ENCODE measurements around the gene HSPA6.
"Not testable (repeated sequence)": the region's sequence is repeated elsewhere in the genome, so short reads cannot be mapped to it uniquely, and the experiment has no call there.

HSPA6 gene

DNA sequence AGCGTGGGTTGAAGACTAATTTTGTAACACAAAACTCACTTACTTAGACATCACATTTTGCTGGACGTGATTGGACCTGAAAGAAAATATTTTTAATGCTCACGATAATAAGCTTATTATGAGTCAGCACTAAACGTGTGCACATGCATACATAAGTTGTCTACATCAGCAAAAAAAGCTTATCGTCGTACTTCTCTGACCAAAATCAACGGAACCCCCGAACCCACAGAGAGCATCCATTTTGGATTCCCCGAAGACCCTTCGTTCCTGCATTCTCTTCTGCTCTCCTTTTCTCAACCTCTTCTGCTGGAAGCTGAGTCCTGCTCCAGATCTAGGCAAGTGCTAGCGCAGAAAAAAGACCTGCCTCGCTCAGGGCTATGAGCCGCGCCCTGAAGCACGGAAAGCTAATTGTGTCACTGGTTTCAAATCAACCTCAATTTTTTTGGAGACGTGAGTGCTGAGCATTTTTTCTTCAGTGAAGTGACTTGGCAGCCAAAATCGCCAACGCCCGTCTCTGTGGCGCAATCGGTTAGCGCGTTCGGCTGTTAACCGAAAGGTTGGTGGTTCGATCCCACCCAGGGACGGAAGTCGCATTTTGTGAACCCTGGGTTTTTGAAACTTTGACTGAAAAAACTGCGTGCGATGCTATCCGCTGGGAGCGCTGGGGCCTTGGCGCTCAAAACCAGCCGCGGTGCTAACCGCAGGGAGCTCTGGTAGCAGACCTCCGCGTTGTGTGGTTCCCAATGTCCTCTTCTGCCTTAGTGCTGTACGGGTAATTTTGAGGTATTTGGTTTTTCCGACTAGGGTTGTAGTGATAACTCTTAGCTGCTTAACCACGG, 15.6 kb downstream of the HSPA6 start:
- intact Hi-C loops (cut with DNase I; ENCODE audit: low total_unique reads); H3K27me3 ChIP-seq; H3K36me3 ChIP-seq; H3K4me1 ChIP-seq; H3K9me3 ChIP-seq: not testable (repeated sequence)
- Histone ChIP-seq H3K27ac (peak overlapping the region; percentile 35 to 39), H3K4me3 (peak overlapping the region; percentile 49 to 54)
- peak; percentile 68 to 83 for DNase-seq

DNA sequence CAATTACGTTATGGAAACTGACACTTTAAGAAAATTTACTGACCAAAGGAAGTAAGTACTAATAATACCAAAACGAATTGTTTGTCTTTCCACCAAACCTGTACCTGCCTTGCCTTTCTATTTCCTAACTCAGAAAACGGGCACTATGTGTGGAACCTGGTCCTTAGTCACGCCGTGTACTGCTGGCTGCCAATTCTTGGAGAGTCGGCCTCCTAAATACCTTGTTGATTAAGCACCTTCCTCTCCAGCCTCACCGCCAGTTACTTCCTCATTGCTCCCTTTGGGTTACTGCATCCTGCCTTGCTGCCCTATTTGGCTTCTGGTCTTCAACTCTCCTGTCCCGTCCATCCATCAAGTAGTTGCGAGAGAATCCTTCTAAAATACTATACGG, 16.2 kb downstream of the HSPA6 start:
- intact Hi-C loops (cut with DNase I; ENCODE audit: low total_unique reads); H3K27me3 ChIP-seq; H3K4me1 ChIP-seq; H3K9me3 ChIP-seq; DNase-seq; H3K36me3 ChIP-seq: not testable (repeated sequence)
- H3K4me3 ChIP-seq: peak overlapping the region; percentile 49 to 54
- H3K27ac ChIP-seq: peak overlapping the region in 1 of 2 donors; percentile 35

DNA sequence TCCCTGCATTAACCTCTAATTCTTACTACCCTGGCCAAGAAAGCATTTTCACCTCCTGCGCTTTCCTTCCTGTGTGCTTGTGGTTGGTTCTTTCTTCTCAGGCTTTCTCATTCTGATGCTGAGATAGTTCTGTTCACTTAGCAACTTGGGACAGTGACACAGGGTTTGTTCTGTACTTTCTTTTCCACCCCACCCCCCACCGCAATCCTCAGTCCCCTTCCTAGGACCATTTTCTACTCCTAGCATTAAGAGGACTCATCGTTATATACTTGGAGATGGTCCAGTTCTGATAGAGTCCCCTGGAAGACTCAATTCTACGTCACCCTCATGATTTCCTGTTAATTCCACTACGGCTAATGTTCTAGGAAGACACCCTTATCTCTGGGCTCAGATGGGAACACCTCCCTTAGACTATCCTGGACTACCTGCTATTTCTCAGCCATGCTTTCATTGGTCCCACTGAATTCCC, 17.8 kb downstream of the HSPA6 start:
- H3K4me1 ChIP-seq; H3K4me3 ChIP-seq; H3K27me3 ChIP-seq; H3K36me3 ChIP-seq; DNase-seq; H3K9me3 ChIP-seq; intact Hi-C loops (cut with DNase I; ENCODE audit: low total_unique reads); H3K27ac ChIP-seq: not testable (repeated sequence)

DNA sequence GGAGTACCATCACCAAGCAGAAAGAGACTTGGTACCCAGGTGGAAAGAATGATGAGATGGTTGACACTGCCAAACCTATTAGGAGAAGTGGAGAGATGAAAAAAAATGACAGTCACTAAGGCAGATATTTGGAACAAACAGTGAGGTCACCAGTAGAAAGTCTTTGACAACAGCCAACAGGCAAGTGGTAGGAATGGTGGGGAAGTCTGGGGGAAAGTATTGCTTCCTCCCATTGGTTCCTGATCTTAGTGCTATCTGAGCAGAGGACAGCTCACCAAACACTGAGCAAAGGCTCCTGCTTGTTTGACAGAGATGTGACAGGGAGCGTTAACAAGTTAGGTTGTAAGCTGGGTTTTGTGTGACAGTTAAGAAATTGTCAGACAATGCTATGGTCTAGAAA, 18.8 kb downstream of the HSPA6 start:
- H3K4me3 ChIP-seq; H3K27me3 ChIP-seq; H3K36me3 ChIP-seq; H3K27ac ChIP-seq; intact Hi-C loops (cut with DNase I; ENCODE audit: low total_unique reads); H3K4me1 ChIP-seq; H3K9me3 ChIP-seq; DNase-seq: not testable (repeated sequence)

DNA sequence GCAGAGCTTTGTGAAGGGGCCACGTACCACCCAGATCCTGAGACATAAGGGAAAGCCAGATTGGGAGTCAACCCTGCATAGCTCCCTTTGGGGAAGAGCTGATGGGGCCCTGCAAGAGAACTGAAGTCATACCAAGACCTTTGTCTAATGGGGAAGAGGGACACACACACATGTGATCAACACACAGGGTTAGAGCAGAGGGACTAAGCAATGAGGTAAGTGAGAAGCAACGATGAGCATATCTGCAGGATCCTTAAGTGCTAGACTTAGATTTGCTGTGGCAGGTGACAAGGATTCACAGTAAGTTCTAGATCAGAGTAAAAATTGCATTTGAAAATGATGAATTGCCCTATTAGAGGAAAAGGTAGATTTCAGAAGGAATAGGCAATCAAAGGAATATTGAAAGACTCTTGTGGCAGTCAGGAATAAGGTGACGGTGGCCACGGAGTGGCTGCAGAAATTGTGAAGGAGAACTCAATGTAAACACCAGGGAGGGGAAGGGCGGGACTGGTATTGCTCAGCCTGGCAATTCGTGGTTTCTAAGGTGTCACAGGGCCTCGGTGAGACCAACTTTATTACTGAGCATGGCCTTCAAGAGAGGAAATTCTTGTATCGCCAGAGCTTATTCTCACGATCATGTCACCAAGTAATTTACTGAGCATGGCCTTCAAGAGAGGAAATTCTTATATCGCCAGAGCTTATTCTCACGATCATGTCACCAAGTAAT, 20.8 kb downstream of the HSPA6 start:
- H3K4me3 ChIP-seq; H3K9me3 ChIP-seq; intact Hi-C loops (cut with DNase I; ENCODE audit: low total_unique reads); H3K4me1 ChIP-seq; H3K36me3 ChIP-seq; H3K27me3 ChIP-seq; DNase-seq; H3K27ac ChIP-seq: not testable (repeated sequence)

DNA sequence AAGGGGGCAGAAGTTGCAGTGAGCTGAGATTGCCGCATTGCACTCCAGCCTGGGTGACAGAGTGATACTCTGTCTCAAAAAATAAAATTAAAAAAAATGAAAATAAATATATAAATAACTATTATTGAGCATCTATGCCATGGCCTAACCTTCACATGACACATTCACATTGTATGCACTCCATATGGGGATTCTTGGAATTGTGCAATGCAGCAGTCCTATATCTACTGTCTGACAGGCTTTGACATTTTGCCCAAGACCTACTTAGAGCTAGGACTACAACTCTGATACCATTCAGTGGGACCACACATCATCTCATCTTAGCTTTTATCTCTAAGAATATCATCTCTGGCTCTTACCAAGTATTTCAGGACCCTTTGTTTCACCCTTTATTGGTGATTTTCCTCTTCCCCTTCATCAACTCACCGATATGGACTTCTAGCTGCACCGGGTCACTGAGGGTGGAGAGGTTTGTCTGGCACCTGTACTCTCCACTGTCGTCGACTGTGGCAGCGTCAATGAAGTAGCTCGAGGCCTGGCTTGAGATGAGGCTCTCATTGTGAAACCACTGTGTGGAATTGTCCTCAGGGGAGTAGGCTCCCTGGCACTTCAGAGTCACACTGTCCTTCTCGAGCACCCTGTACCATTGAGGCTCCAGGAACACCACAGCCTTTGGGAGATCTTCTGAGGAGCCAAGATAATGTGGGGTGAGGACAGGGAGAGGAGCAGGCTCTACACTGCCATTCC, 23.8 kb downstream of the HSPA6 start:
- H3K36me3 ChIP-seq; H3K9me3 ChIP-seq; DNase-seq; intact Hi-C loops (cut with DNase I; ENCODE audit: low total_unique reads); H3K27me3 ChIP-seq; H3K4me1 ChIP-seq; H3K27ac ChIP-seq; H3K4me3 ChIP-seq: not testable (repeated sequence)

DNA sequence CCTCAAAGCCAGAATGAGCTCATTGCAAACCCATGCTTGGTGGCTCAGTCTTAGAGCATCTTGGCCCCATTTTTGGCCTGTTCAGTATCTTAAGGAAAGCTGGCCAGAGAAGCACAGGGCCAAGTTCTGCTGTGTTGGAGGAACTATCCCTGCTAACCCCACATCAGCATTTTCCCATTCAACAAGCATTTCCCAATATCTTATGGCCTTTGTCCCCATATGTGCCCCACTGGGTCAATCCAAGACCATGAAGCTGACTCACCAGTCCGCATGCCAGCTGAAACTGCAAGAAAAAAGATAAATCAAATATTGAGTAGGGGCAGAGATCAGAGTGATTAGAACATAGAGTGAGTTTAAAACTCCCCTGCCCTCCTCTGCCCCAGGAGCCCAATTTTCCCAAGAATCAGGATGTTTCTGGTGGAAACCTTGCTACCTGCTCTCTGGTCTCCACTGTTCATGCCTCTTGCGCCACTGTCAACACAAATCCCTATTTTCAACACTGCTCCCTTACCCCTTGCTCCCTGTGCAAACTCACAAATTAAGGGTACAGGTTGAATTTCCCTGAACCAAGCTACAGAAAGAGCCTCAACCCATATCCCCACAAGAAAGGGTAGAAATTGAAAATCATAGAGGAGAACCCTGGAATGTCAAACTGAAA, 24.5 kb downstream of the HSPA6 start:
- H3K27me3 ChIP-seq; H3K27ac ChIP-seq; H3K36me3 ChIP-seq; H3K4me3 ChIP-seq; DNase-seq; intact Hi-C loops (cut with DNase I; ENCODE audit: low total_unique reads); H3K4me1 ChIP-seq; H3K9me3 ChIP-seq: not testable (repeated sequence)

DNA sequence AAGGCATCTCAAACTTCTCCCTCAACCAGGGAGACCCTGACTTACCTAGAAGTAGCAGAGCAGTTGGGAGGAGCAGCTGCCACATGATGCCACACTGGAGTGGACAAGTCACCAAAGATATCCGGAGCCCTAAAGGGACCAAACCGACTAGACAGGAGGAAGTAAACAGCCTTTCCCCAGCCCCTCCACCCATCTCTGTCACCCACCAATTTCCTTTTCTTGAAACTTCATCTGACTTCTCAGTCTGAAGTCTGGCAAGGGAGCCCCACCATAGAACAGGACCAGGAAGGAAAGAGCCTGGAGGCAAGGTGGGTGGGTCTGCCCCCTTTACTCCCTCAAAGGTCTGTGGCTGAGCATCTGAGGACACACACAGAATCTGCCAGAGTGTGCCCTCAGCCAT, 25.3 kb downstream of the HSPA6 start, which contains the start of gene FCGR3A:
Gene FCGR3A, minus strand, starts transcription at position 167 of the 400 bp plus-strand sequence. Its CDS starts 82 bp downstream, at position 85.
- H3K27ac ChIP-seq: no peak within 1 kb of the TSS
- TF ChIP-seq, protein P1, sequence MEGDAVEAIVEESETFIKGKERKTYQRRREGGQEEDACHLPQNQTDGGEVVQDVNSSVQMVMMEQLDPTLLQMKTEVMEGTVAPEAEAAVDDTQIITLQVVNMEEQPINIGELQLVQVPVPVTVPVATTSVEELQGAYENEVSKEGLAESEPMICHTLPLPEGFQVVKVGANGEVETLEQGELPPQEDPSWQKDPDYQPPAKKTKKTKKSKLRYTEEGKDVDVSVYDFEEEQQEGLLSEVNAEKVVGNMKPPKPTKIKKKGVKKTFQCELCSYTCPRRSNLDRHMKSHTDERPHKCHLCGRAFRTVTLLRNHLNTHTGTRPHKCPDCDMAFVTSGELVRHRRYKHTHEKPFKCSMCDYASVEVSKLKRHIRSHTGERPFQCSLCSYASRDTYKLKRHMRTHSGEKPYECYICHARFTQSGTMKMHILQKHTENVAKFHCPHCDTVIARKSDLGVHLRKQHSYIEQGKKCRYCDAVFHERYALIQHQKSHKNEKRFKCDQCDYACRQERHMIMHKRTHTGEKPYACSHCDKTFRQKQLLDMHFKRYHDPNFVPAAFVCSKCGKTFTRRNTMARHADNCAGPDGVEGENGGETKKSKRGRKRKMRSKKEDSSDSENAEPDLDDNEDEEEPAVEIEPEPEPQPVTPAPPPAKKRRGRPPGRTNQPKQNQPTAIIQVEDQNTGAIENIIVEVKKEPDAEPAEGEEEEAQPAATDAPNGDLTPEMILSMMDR (IDR thresholded peaks at IDR 0.05): no peak
- DNase-seq: no peak
- H3K4me3 ChIP-seq: no peak within 1 kb of the TSS
- intact Hi-C loops (cut with DNase I; ENCODE audit: low total_unique reads): no loop called here
- no peaks in the 10 kb centered on the region for H3K4me1 ChIP-seq
- H3K27me3 ChIP-seq: no peaks in the 10 kb centered on the region
- H3K9me3 ChIP-seq: no peaks in the 10 kb centered on the region
- no peaks in the 10 kb centered on the region for H3K36me3 ChIP-seq

DNA sequence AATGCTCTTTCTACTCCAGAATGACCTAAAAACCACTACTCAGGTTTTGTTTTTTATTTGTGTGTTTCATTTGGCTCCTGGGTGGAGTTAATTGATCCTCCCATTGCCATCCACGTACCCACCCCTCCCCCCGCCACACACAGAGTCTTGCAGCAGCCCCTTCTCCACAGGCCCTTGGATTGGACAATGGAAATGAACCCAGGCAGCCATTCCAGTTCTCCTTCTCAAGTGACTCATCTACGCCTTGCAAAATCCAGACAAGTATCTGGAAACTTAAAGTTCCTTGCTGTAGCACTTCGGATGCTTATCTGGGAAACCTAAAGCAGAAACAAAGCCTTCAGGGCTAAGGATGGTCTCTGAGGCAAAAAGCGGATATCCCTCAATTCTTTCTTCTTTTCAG, 26.6 kb downstream of the HSPA6 start:
- H3K27me3 ChIP-seq; H3K36me3 ChIP-seq; DNase-seq; H3K27ac ChIP-seq; H3K4me3 ChIP-seq; intact Hi-C loops (cut with DNase I; ENCODE audit: low total_unique reads); H3K9me3 ChIP-seq; H3K4me1 ChIP-seq: not testable (repeated sequence)

DNA sequence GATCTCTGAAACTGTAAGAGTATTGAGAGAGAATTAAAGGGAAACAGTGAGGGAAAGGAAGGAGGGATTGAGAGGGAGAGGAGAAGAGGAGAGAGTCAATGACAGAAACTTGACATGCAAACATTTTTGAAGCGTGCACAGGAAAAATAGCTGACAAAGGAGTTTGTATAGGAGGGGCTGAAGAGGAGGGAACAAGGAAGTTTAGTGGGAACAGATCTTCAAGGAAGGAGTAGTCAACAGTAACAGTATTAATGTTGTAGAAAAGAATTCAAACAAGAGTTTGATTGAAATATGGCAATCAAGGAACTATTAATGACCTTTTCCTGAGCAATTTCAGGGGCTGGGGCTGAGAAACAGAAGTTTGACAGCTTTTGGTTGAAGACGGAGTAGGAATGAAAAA, 29.3 kb downstream of the HSPA6 start:
- DNase-seq; H3K9me3 ChIP-seq; intact Hi-C loops (cut with DNase I; ENCODE audit: low total_unique reads); H3K4me3 ChIP-seq; H3K4me1 ChIP-seq; H3K27me3 ChIP-seq; H3K27ac ChIP-seq; H3K36me3 ChIP-seq: not testable (repeated sequence)

DNA sequence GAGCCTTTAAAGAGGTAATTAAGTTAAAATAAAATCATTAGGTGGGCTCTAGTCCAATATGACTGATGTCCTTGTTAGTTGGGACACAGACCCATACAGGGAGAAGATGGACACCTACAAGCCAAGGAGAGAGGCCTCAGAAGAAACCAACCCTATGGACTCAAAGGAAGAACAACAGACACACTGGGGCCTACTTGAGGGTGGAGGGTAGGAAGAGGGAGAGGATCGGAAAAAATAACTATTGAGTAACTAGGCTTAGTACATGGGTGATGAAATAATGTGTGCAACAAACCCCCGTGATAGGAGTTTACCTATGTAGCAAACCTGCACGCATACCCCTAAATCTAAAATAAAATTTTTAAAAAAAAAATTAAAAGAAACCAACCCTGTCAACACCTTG, 30.0 kb downstream of the HSPA6 start:
- H3K27me3 ChIP-seq; H3K9me3 ChIP-seq; H3K36me3 ChIP-seq; DNase-seq; H3K27ac ChIP-seq; H3K4me3 ChIP-seq; intact Hi-C loops (cut with DNase I; ENCODE audit: low total_unique reads); H3K4me1 ChIP-seq: not testable (repeated sequence)

DNA sequence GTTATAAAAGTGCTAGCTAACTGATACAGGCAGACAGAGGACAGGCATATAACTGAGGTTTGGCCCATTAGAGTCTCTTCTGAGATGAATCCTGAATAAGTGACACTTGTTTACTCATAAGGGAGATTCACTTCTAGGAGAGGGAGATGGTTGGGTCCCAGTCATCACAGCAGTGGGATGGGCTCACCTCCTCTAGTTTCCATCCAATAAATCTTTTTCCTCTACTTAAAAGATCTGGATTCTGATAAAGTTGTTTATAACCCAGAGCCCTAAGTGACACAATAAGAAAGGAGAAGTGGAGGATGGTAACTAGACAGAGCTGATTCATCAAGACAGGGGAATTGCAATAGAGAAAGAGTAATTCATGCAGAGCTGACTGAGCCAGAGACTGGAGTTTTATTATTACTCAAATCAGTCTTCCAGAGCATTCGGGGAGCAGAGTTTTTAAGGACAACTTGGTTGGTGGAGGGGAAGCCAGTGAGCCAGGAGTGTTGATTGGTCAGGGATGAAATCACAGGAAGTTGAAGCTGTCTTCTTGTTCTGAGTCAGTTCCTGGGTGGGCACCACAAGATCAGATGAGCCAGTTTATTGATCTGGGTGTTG, 30.6 kb downstream of the HSPA6 start:
- H3K36me3 ChIP-seq; H3K4me3 ChIP-seq; H3K9me3 ChIP-seq; H3K4me1 ChIP-seq; H3K27ac ChIP-seq; H3K27me3 ChIP-seq; intact Hi-C loops (cut with DNase I; ENCODE audit: low total_unique reads); DNase-seq: not testable (repeated sequence)
